Colonic mucosa (tissue), 4 donors: ENCODE measurements around the gene NOXA1. TPM values are rescaled to one million over a fixed set of nuclear protein-coding genes. Genes with fewer than 3 reads are reported as not detected.

Experiments used
- DNase-seq: peaks from one replicate; pipeline ENCODE4 v3.0.0-alpha.2; 2020
- H3K27ac ChIP-seq: fragments of 200-600 bp; one replicate; pipeline ENCODE4 v1.8.0; 2021
- H3K27me3 ChIP-seq: fragments of 200-600 bp; one replicate; pipeline ENCODE4 v1.8.0; 2021
- H3K36me3 ChIP-seq: fragments of 200-600 bp; one replicate; pipeline ENCODE4 v1.8.0; 2021
- H3K4me1 ChIP-seq: fragments of 200-600 bp; one replicate; pipeline ENCODE4 v1.8.0; 2021; ENCODE audit warnings: mild to moderate bottlenecking
- H3K4me3 ChIP-seq: fragments of 200-600 bp; one replicate; pipeline ENCODE4 v1.8.0; 2021
- H3K9ac ChIP-seq, 2 donors: one replicate each; pipeline ENCODE4 v1.7.0; 2013; ENCODE audit warnings: control low read depth in 2 of 2, low read depth in 2 of 2, low read length in 2 of 2
- H3K9me3 ChIP-seq: fragments of 200-600 bp; one replicate; pipeline ENCODE4 v1.8.0; 2021
- intact Hi-C: fragments of 100-400 bp; cut with DNase I; formaldehyde crosslinking; loops from one replicate; pipeline ENCODE4 v1.14.1; 2022
- total RNA-seq, 2 donors: library from RNA; stranded (reverse); fragmentation: NEBNext Ultra II Directional in 1 of 2; extraction: Animal tissue kit (Norgen Biotek cat#: 25700) in 1 of 2; gene quantifications; one replicate each; pipeline ENCODE4 v1.2.1, GENCODE V29; 2021
- TF ChIP-seq, protein P1 (sequence below): fragments of 200-600 bp; IDR thresholded peaks from one replicate; pipeline ENCODE4 v1.8.0; 2022; ENCODE audit warnings: antibody characterized with exemption, mild to moderate bottlenecking
- donor health status: healthy.
- donor health status: DM: no; HTN: no; CAD: no.
- donor health status: DM: no; HTN: no; CAD: no.

NOXA1 gene
- total RNA-seq, 2 donors from 2014 or later = 27.5 to 29.3 TPM

DNA sequence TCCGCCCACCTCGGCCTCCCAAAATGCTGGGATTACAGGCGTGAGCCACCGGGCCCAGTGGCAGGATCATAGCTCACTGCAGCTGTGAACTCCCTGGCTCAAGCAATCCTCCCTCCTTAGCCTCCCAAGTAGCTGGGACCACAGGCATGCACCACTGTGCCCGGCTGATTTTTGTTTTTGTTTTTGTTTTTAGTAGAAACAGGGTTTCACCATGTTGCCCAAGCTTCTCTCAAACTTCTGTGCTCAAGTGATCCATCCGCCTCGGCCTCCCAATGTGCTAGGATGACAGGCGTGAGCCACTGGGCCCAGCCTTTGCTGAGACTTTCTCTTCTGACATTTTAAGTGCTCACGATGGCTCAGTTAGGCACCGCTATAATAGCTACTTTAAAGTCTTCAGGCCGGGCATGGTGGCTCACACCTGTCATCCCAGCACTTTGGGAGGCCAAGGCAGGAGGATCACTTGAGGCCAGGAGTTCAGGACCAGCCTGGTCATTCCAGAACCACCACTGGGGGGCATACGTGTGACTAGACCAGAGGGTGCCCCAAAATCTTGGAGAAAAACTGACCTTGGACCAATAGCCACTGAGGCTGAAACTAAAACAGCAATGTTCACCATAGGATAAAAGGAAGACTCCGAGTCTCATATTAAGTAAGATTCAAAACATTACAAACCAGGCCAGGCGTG lies 21.1 kb downstream of the NOXA1 start:
- Histone ChIP-seq H3K9ac (no peak overlapping the region), H3K9me3 (no peaks in the 10 kb centered on the region), H3K27me3 (no peaks in the 10 kb centered on the region), H3K27ac (no peak overlapping the region), H3K4me1 (peaks cover 4% of the 10 kb centered on the region), H3K36me3 (no peaks in the 10 kb centered on the region), H3K4me3 (no peak overlapping the region)
- DNase-seq = no peak
- TF ChIP-seq, protein P1, sequence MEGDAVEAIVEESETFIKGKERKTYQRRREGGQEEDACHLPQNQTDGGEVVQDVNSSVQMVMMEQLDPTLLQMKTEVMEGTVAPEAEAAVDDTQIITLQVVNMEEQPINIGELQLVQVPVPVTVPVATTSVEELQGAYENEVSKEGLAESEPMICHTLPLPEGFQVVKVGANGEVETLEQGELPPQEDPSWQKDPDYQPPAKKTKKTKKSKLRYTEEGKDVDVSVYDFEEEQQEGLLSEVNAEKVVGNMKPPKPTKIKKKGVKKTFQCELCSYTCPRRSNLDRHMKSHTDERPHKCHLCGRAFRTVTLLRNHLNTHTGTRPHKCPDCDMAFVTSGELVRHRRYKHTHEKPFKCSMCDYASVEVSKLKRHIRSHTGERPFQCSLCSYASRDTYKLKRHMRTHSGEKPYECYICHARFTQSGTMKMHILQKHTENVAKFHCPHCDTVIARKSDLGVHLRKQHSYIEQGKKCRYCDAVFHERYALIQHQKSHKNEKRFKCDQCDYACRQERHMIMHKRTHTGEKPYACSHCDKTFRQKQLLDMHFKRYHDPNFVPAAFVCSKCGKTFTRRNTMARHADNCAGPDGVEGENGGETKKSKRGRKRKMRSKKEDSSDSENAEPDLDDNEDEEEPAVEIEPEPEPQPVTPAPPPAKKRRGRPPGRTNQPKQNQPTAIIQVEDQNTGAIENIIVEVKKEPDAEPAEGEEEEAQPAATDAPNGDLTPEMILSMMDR = no peak
- intact Hi-C loops = no loop called here

- H3K4me1 ChIP-seq = peaks cover 4% of the 10 kb centered on the region
- peak overlapping the region in 1 of 2 donors; percentile 19 for H3K9ac ChIP-seq
- H3K27ac ChIP-seq = no peak overlapping the region
- H3K9me3 ChIP-seq = no peaks in the 10 kb centered on the region
- intact Hi-C loops = no loop called here
- no peaks in the 10 kb centered on the region for H3K36me3 ChIP-seq
- TF ChIP-seq, protein P1 = peak; percentile 86
- peak; percentile 93 for DNase-seq
- H3K4me3 ChIP-seq = no peak overlapping the region
- H3K27me3 ChIP-seq = no peaks in the 10 kb centered on the region
Measured at GRCh38 chr9:137445275-137445807, 22.1 kb downstream of the NOXA1 start.

- Histone ChIP-seq H3K9ac (peak overlapping the region in 1 of 2 donors; percentile 19), H3K27ac (no peak overlapping the region), H3K27me3 (no peaks in the 10 kb centered on the region), H3K4me3 (no peak overlapping the region), H3K9me3 (no peaks in the 10 kb centered on the region), H3K4me1 (peaks cover 4% of the 10 kb centered on the region), H3K36me3 (no peaks in the 10 kb centered on the region)
- TF ChIP-seq, protein P1 = no peak
- DNase-seq = no peak
- intact Hi-C loops = no loop called here
Measured at GRCh38 chr9:137445930-137446431, 22.8 kb downstream of the NOXA1 start.

- DNase-seq = no peak
Measured at GRCh38 chr9:137446851-137447471, 23.8 kb downstream of the NOXA1 start.

More at GRCh38 chr9:137446851-137447471, 23.8 kb downstream of the NOXA1 start:
- Histone ChIP-seq H3K4me3 (no peak overlapping the region), H3K9me3 (no peaks in the 10 kb centered on the region), H3K36me3 (no peaks in the 10 kb centered on the region), H3K9ac (no peak overlapping the region), H3K4me1 (peaks cover 4% of the 10 kb centered on the region), H3K27ac (no peak overlapping the region), H3K27me3 (no peaks in the 10 kb centered on the region)
- intact Hi-C loops = no loop called here
- TF ChIP-seq, protein P1 = no peak
